K562 (cell line): ENCODE data around the gene VIPR2. TPM values are rescaled to one million over a fixed set of nuclear protein-coding genes. Genes with fewer than 3 reads are reported as not detected.

Source experiments
- ATAC-seq: fragments of 200-7000 bp; cut with Tn5 transposase; 3 replicates; pipeline ENCODE4 v1.9.1; 2020; ENCODE audit warnings: moderate library complexity
- BruUV-seq: library from RNA; stranded (reverse); fragments of 400-500 nt; replicated peaks from 2 replicates; lab custom pipeline; 2021; lab: Mats Ljungman, UMichigan
- CTCF ChIA-PET: fragments of 300-600 bp; formaldehyde crosslinking; extraction: SDS; loops from one replicate; lab custom pipeline; 2021; ENCODE audit warnings: low intra/inter-chr PET ratio; lab: Yijun Ruan, JAX
- POLR2A ChIA-PET: fragments of 300-600, 350-650 bp; sonication (Branson Sonifier 250); formaldehyde crosslinking; extraction: SDS; loops from one replicate; lab custom pipeline; 2021; ENCODE audit warnings: antibody characterized with exemption, inconsistent platforms; lab: Yijun Ruan, JAX
- DNase-seq, 4 experiments: peaks; one replicate each; pipeline versions ENCODE4 v3.0.0 to v3.0.0-alpha.2; 2011 to 2018; ENCODE audit warnings: low spot score in 3 of 4, mixed read lengths in 3 of 4; ENCODE audit errors: extremely low read depth in 1 of 4
- FAIRE-seq: peaks from 2 replicates; lab custom pipeline; 2011; peaks lifted over from hg19 to GRCh38; lab: Jason Lieb, UNC
- H2AFZ ChIP-seq: 2 replicates; pipeline ENCODE4 v1.6.0; 2011; ENCODE audit warnings: low read depth, low read length, control low read depth, inconsistent platforms
- H3K27ac ChIP-seq: fragments of 200-600 bp; 3 replicates; pipeline ENCODE4 v1.8.0; 2011; ENCODE audit warnings: low read depth, mild to moderate bottlenecking, control low read depth, inconsistent platforms, low read length, moderate library complexity, mixed read lengths; ENCODE audit errors: extremely low read depth
- H3K27me3 ChIP-seq, 2 experiments: fragments of 300-600 bp in 1 of 2; 2 replicates in 1 of 2; 3 replicates in 1 of 2; pipeline versions ENCODE4 v1.6.0 to v1.8.0; 2011; ENCODE audit warnings: inconsistent platforms in 2 of 2, low read length in 2 of 2, mild to moderate bottlenecking in 1 of 2, mixed read lengths in 1 of 2, moderate library complexity in 1 of 2; ENCODE audit not compliant: control insufficient read depth in 2 of 2, insufficient read depth in 2 of 2
- H3K36me3 ChIP-seq: fragments of 300-600 bp; 3 replicates; pipeline ENCODE4 v1.8.0; 2011; ENCODE audit warnings: mild to moderate bottlenecking, low read length, inconsistent platforms; ENCODE audit not compliant: control insufficient read depth, insufficient read depth
- H3K4me1 ChIP-seq, 2 experiments: fragments of 200-600 bp in 1 of 2; replicated peaks in 1 of 2; 2 replicates in 1 of 2; 3 replicates in 1 of 2; pipeline versions ENCODE4 v1.5.1 to v1.8.0; 2011; ENCODE audit warnings: inconsistent platforms in 2 of 2, low read length in 2 of 2, mild to moderate bottlenecking in 1 of 2, mixed read lengths in 1 of 2, moderate library complexity in 1 of 2; ENCODE audit not compliant: control insufficient read depth in 2 of 2, insufficient read depth in 2 of 2
- H3K4me2 ChIP-seq: 2 replicates; pipeline ENCODE4 v1.6.1; 2011; ENCODE audit warnings: low read length, control low read depth, inconsistent platforms, mixed read lengths; ENCODE audit not compliant: insufficient read depth
- H3K4me3 ChIP-seq: fragments of 200-600 bp; sonication (generic), shearing (Covaris generic); 2 replicates; pipeline ENCODE4 v1.5.1; 2016; ENCODE audit warnings: control low read depth, inconsistent platforms
- H3K79me2 ChIP-seq: fragments of 200-600 bp; 3 replicates; pipeline ENCODE4 v1.8.0; 2011; ENCODE audit warnings: low read length, inconsistent platforms; ENCODE audit not compliant: control insufficient read depth, insufficient read depth
- H3K9ac ChIP-seq, 2 experiments: 2 replicates each; pipeline versions ENCODE4 v1.6.0 to v1.6.1; 2011; ENCODE audit warnings: low read depth in 2 of 2, low read length in 2 of 2, control low read depth in 1 of 2, inconsistent platforms in 1 of 2, mild to moderate bottlenecking in 1 of 2, mixed read lengths in 1 of 2; ENCODE audit not compliant: insufficient read depth in 1 of 2
- H3K9me1 ChIP-seq: one replicate; pipeline ENCODE4 v1.6.0; 2011; ENCODE audit warnings: inconsistent platforms, mild to moderate bottlenecking, low read length, moderate library complexity; ENCODE audit not compliant: control insufficient read depth, insufficient read depth
- H3K9me3 ChIP-seq: replicated peaks from 2 replicates; pipeline ENCODE4 v1.5.1; 2011; ENCODE audit warnings: low read depth, low read length, inconsistent platforms; ENCODE audit not compliant: control insufficient read depth, insufficient read depth
- H4K20me1 ChIP-seq: replicated peaks from 2 replicates; pipeline ENCODE4 v1.6.1; 2011; ENCODE audit warnings: low read length, inconsistent platforms, mixed read lengths; ENCODE audit not compliant: control insufficient read depth, insufficient read depth
- ARID2 ChIP-seq: fragments of 450-650 bp; IDR thresholded peaks from 2 replicates; pipeline ENCODE4 v1.6.1; 2017; ENCODE audit warnings: antibody characterized with exemption, mild to moderate bottlenecking
- CREB5 ChIP-seq: fragments of 250-450 bp; sonication (Bioruptor Pico); IDR thresholded peaks from 2 replicates; pipeline ENCODE4 v1.5.0; 2020; ENCODE audit warnings: mild to moderate bottlenecking
- E2F1 ChIP-seq: sonication (generic); formaldehyde crosslinking; IDR thresholded peaks from 2 replicates; pipeline ENCODE4 v1.8.1; 2023; ENCODE audit warnings: mild to moderate bottlenecking, missing genetic modification reagents, moderate library complexity
- GATAD2A ChIP-seq: fragments of 450-650 bp; IDR thresholded peaks from 2 replicates; pipeline ENCODE4 v1.6.1; 2017
- HDAC2 ChIP-seq: fragments of 450-650 bp; IDR thresholded peaks from 2 replicates; pipeline ENCODE4 v1.6.1; 2016; ENCODE audit warnings: mild to moderate bottlenecking
- HSF4 ChIP-seq: fragments of 250-450 bp; sonication (Bioruptor Pico); IDR thresholded peaks from 2 replicates; pipeline ENCODE4 v2.1.2; 2022; ENCODE audit warnings: mild to moderate bottlenecking, moderate library complexity, borderline replicate concordance
- JUND ChIP-seq, 2 experiments: IDR thresholded peaks; 2 replicates in 1 of 2; 3 replicates in 1 of 2; pipeline ENCODE4 v1.6.1; 2011; ENCODE audit warnings: borderline replicate concordance in 2 of 2, low read depth in 2 of 2, low read length in 2 of 2, improper control_type of control experiment in 1 of 2, missing biosample characterization in 1 of 2, missing genetic modification characterization in 1 of 2, missing genetic modification reagents in 1 of 2
- NCOA4 ChIP-seq: fragments of 450-650 bp; IDR thresholded peaks from 2 replicates; pipeline ENCODE4 v1.6.1; 2018; ENCODE audit warnings: mild to moderate bottlenecking; ENCODE audit not compliant: partially characterized antibody
- ZHX1 ChIP-seq: fragments of 150-350 bp; conservative IDR thresholded peaks from 2 replicates; pipeline ENCODE4 v1.6.1; 2014; ENCODE audit warnings: low read length
- WGBS: fragments of 100-300 bp; shearing (Covaris generic); methylation state at CpG from one replicate; pipeline ENCODE4 v1.1.6; 2016; ENCODE audit warnings: low coverage, mixed read lengths; ENCODE audit not compliant: insufficient coverage; ENCODE audit errors: missing lambda C conversion rate; 5-methylcytosine and 5-hydroxymethylcytosine counted together
- in situ Hi-C: fragments of 300-500 bp; cut with MboI; formaldehyde crosslinking; loops from 4 replicates; pipeline ENCODE4 v1.15.0; 2018; ENCODE audit warnings: inconsistent platforms, mixed read lengths
- intact Hi-C: fragments of 100-400 bp; cut with micrococcal nuclease; formaldehyde crosslinking; loops from 2 replicates; pipeline ENCODE4 v1.14.2; 2022
- polyA plus RNA-seq, 8 experiments: library from polyadenylated mRNA; depleted of rRNA in 4 of 8; stranded (reverse) in 5 of 8; unstranded in 3 of 8; fragments of >200 nt; fragmentation: Nextera tagmentation in 2 of 8; fragmentation: Illumina TruSeq in 1 of 8; extraction: Ambion mirVana in 2 of 8; extraction: Trizol in 1 of 8; gene quantifications; 2 replicates each; pipeline versions ENCODE4 v1.2.1 to v1.2.3, GENCODE V29; 2011 to 2014; ENCODE audit warnings: inconsistent platforms in 1 of 8, missing spikeins in 1 of 8
- total RNA-seq, 7 experiments: library from RNA; depleted of rRNA in 6 of 7; stranded (reverse); fragments of >200 nt in 6 of 7; fragmentation: Illumina TruSeq in 2 of 7; extraction: Trizol in 2 of 7; gene quantifications; 2 replicates each; pipeline versions ENCODE4 v1.2.1 to v1.2.3, GENCODE V29; 2011 to 2021; ENCODE audit warnings: low replicate concordance in 1 of 7

The VIPR2 gene
- total and polyA plus RNA-seq, 9 of the 15 experiments (the other 6 are each of a cell fraction or from before 2014, with no cell fraction given) = 0.04 TPM; not detected in 8

- Histone ChIP-seq H3K27ac (no peak overlapping the region), H3K27me3 (peaks cover 56 to 85% of the 10 kb centered on the region in 2 experiments), H3K4me2 (no peak overlapping the region), H3K4me3 (no peak overlapping the region), H4K20me1 (peaks cover 19% of the 10 kb centered on the region; the same call in 1 of the 2 replicates), H3K4me1 (peaks cover 0 to 15% of the 10 kb centered on the region in 2 experiments; a peak in 2 of 5 replicates), H2AFZ (no peak overlapping the region), H3K9me1 (no peaks in the 10 kb centered on the region), H3K79me2 (no peaks in the 10 kb centered on the region), H3K36me3 (no peaks in the 10 kb centered on the region), H3K9me3 (no peaks in the 10 kb centered on the region), H3K9ac (no peak overlapping the region)
- intact Hi-C loops = no loop called here
- 2% methylated on average over 9 of the region's 9 CpGs for WGBS
- in situ Hi-C loops = no loop called here
- no TSS peak for BruUV-seq
- ChIA-PET CTCF (no interaction called here), POLR2A (no interaction called here)
- ATAC-seq = no peak
- no peak for FAIRE-seq
- DNase-seq = no peak
- no peak for TF ChIP-seq NCOA4
- no peak for TF ChIP-seq GATAD2A
These were observed 35.6 kb downstream of the VIPR2 start for GRCh38 chr7:159108941-159109652.

GRCh38 chr7:159108491-159108890 lies 36.2 kb downstream of the VIPR2 start:
- WGBS = 0% methylated on average over 2 of the region's 2 CpGs
- no peak overlapping the region for H3K9ac ChIP-seq
- in situ Hi-C loops = no loop called here
- no TSS peak for BruUV-seq
- H3K4me3 ChIP-seq = no peak overlapping the region
- intact Hi-C loops = no loop called here
- H3K27me3 ChIP-seq = peaks cover 56 to 86% of the 10 kb centered on the region in 2 experiments
- no peaks in the 10 kb centered on the region for H3K79me2 ChIP-seq
- H4K20me1 ChIP-seq = peaks cover 19% of the 10 kb centered on the region; the same call in 1 of the 2 replicates
- H3K9me3 ChIP-seq = no peaks in the 10 kb centered on the region
- no peaks in the 10 kb centered on the region for H3K9me1 ChIP-seq
- H3K4me1 ChIP-seq = peaks cover 0 to 16% of the 10 kb centered on the region in 2 experiments; a peak in 2 of 5 replicates
- ATAC-seq (no peak), FAIRE-seq (no peak), DNase-seq (no peak)
- no peak overlapping the region for H2AFZ ChIP-seq
- no peak overlapping the region for H3K27ac ChIP-seq
- H3K4me2 ChIP-seq = no peak overlapping the region
- CTCF ChIA-PET = no interaction called here
- no peaks in the 10 kb centered on the region for H3K36me3 ChIP-seq
- POLR2A ChIA-PET = interaction anchor here (1.5 kb wide), 1 partner anchor 32 kb away, joined by 3 read pairs; no protein-coding TSS in a partner anchor
- TF ChIP-seq CREB5 (CRISPR knock-in tag) (no peak), ARID2 (no peak), JUND (IDR thresholded peaks at IDR 0.05; ENCODE audit: borderline replicate concordance, low read depth, low read length) (no peak), JUND (tag; IDR thresholded peaks at IDR 0.05; ENCODE audit: borderline replicate concordance, low read depth, low read length) (no peak), E2F1 (CRISPR knock-in tag) (no peak), ZHX1 (no peak), HDAC2 (no peak), HSF4 (no peak)
